Stimulated activated naive CD8-positive, alpha-beta T cell treated with anti-CD3 and anti-CD28 coated beads, Interleukin-15, Interleukin-2, amounts not matched to agents 100 ng/mL and 50 ng/mL, for 24 hours (primary cell): Measurements from ENCODE around the gene RNF38.
A peak's percentile ranks its signal among the peaks of the same experiment; 100 is the strongest.
"Not testable (repeated sequence)": the region's sequence is repeated elsewhere in the genome, so short reads cannot be mapped to it uniquely, and the experiment has no call there.

Source experiments
- H3K27ac Mint-ChIP-seq: one replicate; pipeline ENCODE4 v1.8.0; 2021; ENCODE audit warnings: mild to moderate bottlenecking, mixed read lengths
- H3K27me3 Mint-ChIP-seq: one replicate; pipeline ENCODE4 v1.8.0; 2021; ENCODE audit warnings: mixed read lengths
- H3K36me3 Mint-ChIP-seq: one replicate; pipeline ENCODE4 v1.8.0; 2021; ENCODE audit warnings: low read depth, mixed read lengths
- H3K4me1 Mint-ChIP-seq: one replicate; pipeline ENCODE4 v1.8.0; 2021; ENCODE audit warnings: low read depth, mixed read lengths
- H3K4me3 Mint-ChIP-seq: one replicate; pipeline ENCODE4 v1.8.0; 2021; ENCODE audit warnings: mild to moderate bottlenecking, mixed read lengths
- H3K9me3 Mint-ChIP-seq: one replicate; pipeline ENCODE4 v1.8.0; 2021; ENCODE audit warnings: mixed read lengths

RNF38 gene

DNA sequence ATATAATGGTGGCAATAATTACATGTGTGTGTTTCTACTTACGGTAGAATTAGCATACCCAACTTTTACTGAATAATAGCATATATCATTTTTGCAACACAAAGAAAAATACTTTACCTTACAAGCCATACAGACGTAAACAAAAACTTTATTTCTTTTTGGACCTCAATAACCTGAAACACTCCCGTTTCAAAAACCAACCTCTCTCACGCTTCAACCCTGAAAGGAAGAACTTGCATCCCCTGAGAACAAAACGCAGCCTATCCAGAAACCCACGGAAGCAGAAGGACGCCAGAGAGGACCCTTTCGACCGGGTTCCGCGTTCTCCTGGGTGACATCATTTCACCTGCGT is at the start of gene RNF38:
TSS of gene RNF38 (minus strand) at position 290 of the 352 bp plus-strand sequence. CDS start at position 129, 161 bp downstream.
- peaks cover 22% of the 10 kb centered on the region for H3K36me3 Mint-ChIP-seq
- H3K27ac Mint-ChIP-seq = peak within 1 kb of the TSS; percentile 90
- H3K9me3 Mint-ChIP-seq = no peaks in the 10 kb centered on the region
- H3K4me1 Mint-ChIP-seq = peaks cover 49% of the 10 kb centered on the region
- no peaks in the 10 kb centered on the region for H3K27me3 Mint-ChIP-seq
- H3K4me3 Mint-ChIP-seq = peak within 1 kb of the TSS; percentile 92

DNA sequence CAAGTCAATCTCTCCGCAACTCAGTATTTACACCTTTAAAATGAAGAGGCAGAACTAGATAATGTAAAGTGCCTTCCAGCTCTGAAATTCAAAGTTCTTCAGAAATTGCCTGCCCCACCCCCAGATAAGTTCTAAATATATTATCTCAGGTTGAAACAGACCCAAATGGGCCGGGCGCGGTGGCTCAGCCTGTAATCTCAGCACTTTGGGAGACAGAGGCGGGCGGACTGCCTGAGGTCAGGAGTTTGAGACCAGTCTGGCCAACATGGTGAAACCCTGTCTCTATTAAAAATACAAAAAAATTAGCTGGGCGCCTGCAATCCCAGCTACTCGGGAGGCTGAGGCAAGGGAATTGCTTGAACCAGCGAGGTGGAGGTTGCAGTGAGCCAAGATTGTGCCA is 48.5 kb upstream of the RNF38 start:
- H3K27ac Mint-ChIP-seq, H3K9me3 Mint-ChIP-seq: not testable (repeated sequence)

DNA sequence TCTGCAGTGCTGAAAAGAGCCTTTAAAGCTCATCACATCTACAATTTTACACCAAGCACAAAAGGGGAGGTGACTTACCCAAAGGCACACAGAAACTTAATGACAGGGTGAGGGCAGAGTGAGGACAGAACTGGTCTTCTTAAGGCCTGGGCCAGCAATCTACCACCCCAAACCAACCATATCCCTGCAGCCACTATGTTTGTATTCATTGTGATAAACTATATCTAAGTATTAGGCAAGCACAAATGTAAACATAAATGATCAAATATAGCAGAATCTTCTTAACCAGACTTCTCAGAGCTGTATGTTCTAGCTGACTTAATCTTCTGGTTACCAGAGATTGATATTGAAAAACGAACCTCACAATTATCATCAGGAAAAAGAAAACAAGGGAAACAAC is 47.9 kb upstream of the RNF38 start:
- H3K4me3 Mint-ChIP-seq = no peak overlapping the region
- H3K9me3 Mint-ChIP-seq = no peaks in the 10 kb centered on the region
- no peak overlapping the region for H3K27ac Mint-ChIP-seq
- H3K4me1 Mint-ChIP-seq = peaks cover 19% of the 10 kb centered on the region
- H3K36me3 Mint-ChIP-seq = peaks cover 20% of the 10 kb centered on the region
- H3K27me3 Mint-ChIP-seq = no peaks in the 10 kb centered on the region

More for the DNA sequence above, 48.5 kb upstream of the RNF38 start:
- Mint-ChIP-seq H3K4me1 (peaks cover 13% of the 10 kb centered on the region), H3K36me3 (peaks cover 18% of the 10 kb centered on the region)
- H3K27me3 Mint-ChIP-seq, H3K4me3 Mint-ChIP-seq: not testable (repeated sequence)

DNA sequence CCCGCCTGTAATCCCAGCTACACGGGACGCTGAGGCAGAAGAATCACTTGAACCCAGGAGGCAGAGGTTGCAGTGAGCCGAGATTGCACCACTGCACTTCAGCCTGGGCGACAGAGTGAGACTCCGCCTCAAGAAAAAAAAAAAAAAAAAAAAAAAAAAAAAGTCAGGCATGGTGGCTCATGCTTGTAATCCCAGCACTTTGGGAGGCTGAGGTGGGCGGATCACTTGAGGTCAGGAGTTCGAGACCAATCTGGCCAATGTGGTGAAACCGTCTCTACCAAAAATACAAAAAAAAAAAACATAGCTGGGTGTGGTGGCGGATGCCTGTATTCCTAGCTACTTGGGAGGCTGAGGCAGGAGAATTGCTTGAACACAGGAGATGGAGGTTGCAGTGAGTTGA is 46.6 kb upstream of the RNF38 start:
- not testable (repeated sequence) for H3K27me3 Mint-ChIP-seq, H3K9me3 Mint-ChIP-seq, H3K4me3 Mint-ChIP-seq, H3K27ac Mint-ChIP-seq
- Mint-ChIP-seq H3K4me1 (peaks cover 29% of the 10 kb centered on the region), H3K36me3 (peaks cover 20% of the 10 kb centered on the region)

DNA sequence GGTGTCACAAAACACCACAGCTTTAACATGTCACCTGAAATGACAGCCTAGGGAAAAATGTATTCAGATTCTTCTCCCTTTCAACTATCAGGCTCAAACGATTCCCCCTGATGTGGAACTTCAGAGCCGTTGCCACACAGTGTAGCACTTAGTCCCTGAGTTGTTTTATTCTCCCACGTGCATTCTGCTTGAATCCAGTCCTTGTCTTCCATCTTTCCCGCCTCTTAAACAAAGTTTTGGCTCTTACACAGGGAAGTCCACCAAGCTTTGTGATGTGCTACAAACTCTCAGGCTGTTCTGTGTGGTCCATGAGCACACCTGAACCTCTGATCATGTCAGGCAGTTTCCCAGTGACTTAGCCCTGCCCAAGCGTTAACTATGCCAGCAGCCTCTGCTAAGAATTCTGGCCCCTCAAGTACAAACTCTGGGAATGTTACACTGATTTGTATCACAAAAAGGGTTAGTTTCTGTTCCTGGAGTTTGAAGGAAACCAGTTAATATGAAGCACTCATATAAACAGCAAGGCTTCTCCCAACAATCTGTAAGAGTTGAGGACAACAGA is 45.8 kb upstream of the RNF38 start:
- Mint-ChIP-seq H3K36me3 (peaks cover 20% of the 10 kb centered on the region), H3K27ac (no peak overlapping the region), H3K4me1 (peaks cover 35% of the 10 kb centered on the region), H3K9me3 (no peaks in the 10 kb centered on the region), H3K27me3 (no peaks in the 10 kb centered on the region), H3K4me3 (no peak overlapping the region)

DNA sequence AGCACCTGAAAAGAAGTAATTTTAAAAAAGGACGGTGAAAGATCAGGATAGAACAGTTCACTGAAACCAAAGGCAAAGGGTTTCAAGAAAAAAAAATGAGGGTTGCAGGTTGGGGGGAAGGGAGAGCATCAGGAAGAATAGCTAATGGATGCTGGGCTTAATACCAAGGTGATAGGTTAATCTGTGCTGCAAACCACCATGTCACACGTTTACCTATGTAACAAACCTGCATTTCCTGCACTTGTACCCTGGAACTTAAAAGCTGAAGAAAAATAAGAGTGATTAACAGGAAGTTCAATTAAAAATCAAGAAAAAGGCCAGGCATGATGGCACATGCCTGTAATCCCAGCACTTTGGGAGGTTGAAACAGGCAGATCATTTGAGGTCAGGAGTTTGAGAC is 44.1 kb upstream of the RNF38 start:
- H3K27me3 Mint-ChIP-seq = no peaks in the 10 kb centered on the region
- H3K9me3 Mint-ChIP-seq = no peaks in the 10 kb centered on the region
- peaks cover 41% of the 10 kb centered on the region for H3K4me1 Mint-ChIP-seq
- no peak overlapping the region for H3K4me3 Mint-ChIP-seq
- H3K27ac Mint-ChIP-seq = no peak overlapping the region
- H3K36me3 Mint-ChIP-seq = peaks cover 24% of the 10 kb centered on the region

DNA sequence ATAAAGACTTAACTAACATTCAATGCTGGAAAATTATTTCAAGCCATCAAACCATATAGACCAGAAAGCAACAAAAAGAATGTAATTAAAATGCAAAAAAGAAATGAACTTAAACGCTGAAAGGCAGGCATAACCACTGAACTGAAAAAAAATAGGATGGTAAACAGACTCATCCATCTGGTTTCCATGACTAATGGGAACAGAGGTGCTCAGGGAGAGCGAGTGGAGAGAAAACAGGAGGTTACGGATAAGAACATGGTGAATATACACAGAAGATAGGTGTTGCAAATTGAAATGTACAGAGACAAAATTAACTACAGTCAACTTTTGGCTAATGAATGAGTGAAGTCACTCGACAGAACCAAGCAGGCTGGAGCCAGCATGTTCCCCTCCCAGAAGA is 43.5 kb upstream of the RNF38 start:
- H3K4me1 Mint-ChIP-seq = peaks cover 45% of the 10 kb centered on the region
- no peak overlapping the region for H3K4me3 Mint-ChIP-seq
- H3K27ac Mint-ChIP-seq = no peak overlapping the region

DNA sequence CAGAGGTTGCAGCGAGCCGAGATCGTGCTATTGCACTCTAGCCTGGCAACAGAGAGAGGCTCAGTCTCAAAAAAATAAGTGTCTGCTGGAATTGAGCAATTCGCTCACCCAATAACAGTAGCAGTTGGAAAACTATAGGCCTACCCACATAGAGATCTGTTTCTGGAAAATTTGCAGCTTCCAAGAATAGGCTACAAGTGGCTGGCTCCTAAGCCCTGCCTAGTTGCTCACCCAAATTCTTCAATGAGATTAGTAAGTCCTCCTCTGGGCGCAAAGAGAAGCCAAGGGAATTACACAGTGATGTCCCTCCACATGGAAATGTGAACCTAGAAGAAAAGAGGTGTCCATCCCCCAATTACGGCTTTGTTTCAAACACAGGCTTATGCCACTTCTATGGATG is 42.6 kb upstream of the RNF38 start:
- peaks cover 52% of the 10 kb centered on the region for H3K4me1 Mint-ChIP-seq
- H3K4me3 Mint-ChIP-seq = no peak overlapping the region
- H3K9me3 Mint-ChIP-seq = no peaks in the 10 kb centered on the region
- peaks cover 32% of the 10 kb centered on the region for H3K36me3 Mint-ChIP-seq
- no peaks in the 10 kb centered on the region for H3K27me3 Mint-ChIP-seq
- H3K27ac Mint-ChIP-seq = no peak overlapping the region

More for the DNA sequence above, 43.5 kb upstream of the RNF38 start:
- peaks cover 24% of the 10 kb centered on the region for H3K36me3 Mint-ChIP-seq
- no peaks in the 10 kb centered on the region for H3K27me3 Mint-ChIP-seq
- H3K9me3 Mint-ChIP-seq = no peaks in the 10 kb centered on the region

DNA sequence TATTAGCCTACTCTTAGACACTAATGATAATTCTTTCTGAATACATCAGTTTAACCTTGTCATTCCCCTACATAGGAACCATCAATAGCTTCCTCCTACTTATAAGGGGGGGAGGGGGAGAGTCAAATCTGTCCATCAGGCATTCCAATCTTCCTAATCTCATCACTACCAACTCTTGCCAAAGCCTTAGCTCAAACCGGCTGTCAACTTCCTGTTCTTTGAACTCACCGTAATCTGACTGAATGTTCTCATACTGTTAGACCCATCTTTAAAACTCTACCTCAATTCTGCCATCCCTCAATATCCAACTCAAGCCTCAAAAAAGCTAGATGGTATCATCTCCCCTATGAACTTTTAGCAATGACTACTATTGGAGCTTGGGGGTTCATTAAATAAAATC is 41.9 kb upstream of the RNF38 start:
- H3K4me3 Mint-ChIP-seq = no peak overlapping the region
- peaks cover 32% of the 10 kb centered on the region for H3K36me3 Mint-ChIP-seq
- peaks cover 53% of the 10 kb centered on the region for H3K4me1 Mint-ChIP-seq
- no peak overlapping the region for H3K27ac Mint-ChIP-seq
- H3K9me3 Mint-ChIP-seq = no peaks in the 10 kb centered on the region
- H3K27me3 Mint-ChIP-seq = no peaks in the 10 kb centered on the region

DNA sequence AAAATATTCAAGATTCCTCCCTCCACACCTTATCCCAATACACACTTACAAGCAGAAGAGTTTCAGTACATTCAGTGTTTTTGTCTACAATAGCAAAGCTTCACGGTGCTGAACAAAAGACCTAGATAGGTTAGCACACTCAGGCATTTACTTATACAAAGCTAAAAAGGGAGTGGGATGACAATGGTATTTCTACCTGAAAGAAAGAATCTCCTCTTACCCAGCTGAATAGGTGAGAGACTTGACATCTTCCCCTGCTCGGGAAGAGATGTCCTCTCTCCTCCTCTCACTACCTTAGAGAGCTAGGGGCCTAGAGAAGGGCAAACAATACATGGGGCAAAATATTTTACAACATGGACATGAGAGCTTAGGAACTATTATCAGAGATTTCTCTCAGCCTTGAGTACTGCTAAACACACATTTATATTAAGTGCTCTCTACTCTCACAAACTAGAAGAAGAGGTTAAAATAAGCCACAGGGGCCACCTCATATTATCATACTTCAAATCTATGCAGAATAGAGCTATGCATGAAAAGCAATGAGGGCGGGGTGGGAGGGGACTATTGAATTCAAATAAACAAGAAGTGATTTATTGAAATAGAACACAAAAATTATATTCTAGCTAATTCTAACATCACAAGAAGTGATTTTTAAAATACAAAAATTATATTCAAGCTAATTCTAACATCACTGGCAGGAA is 38.6 kb upstream of the RNF38 start:
- H3K4me3 Mint-ChIP-seq = no peak overlapping the region
- peaks cover 47% of the 10 kb centered on the region for H3K4me1 Mint-ChIP-seq
- H3K9me3 Mint-ChIP-seq = no peaks in the 10 kb centered on the region
- H3K27me3 Mint-ChIP-seq = no peaks in the 10 kb centered on the region
- peaks cover 15% of the 10 kb centered on the region for H3K36me3 Mint-ChIP-seq
- H3K27ac Mint-ChIP-seq = no peak overlapping the region

DNA sequence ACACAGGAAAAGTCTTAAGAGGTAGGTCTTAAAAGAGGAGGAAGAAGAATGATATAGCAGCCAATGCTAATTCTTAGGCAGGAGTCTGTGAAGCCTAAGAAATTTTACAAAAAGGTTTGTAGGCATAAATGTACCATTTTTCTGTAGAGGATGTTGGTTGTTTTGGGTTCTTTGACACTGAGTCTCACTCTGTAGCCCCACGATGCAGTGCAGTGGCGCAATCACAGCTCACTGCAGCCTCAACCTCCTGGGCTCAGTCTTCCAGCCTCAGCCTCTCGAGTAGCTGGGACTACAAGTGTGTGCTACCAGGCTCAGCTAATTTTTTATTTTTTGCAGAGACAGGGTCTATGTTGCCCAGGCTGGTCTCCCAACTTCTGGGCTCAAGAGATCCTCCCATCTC is 37.7 kb upstream of the RNF38 start:
- Mint-ChIP-seq H3K4me1 (peaks cover 38% of the 10 kb centered on the region), H3K27ac (no peak overlapping the region), H3K4me3 (no peak overlapping the region), H3K27me3 (no peaks in the 10 kb centered on the region), H3K36me3 (peaks cover 12% of the 10 kb centered on the region), H3K9me3 (no peaks in the 10 kb centered on the region)

DNA sequence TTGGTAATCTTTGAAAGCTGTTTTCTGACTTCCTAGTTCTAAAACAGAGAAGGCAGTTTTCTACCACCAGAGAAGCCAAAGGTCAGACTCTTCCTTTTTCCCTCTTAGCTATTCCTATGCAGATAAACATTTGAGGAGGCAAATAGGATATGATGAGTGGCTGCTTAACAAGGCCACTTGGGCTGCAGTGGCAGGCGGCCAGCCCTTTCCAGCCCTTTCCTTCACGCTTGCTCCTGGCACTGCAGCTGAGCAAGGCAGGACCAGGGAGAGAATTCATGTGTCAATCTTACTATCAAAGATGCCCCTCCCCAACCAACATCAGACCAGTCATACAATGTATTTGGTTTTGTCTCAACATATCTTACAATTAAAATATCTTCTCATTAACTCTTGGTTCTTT is 36.8 kb upstream of the RNF38 start:
- Mint-ChIP-seq H3K27me3 (no peaks in the 10 kb centered on the region), H3K27ac (no peak overlapping the region), H3K36me3 (peaks cover 12% of the 10 kb centered on the region), H3K4me3 (no peak overlapping the region), H3K4me1 (peaks cover 32% of the 10 kb centered on the region), H3K9me3 (no peaks in the 10 kb centered on the region)

DNA sequence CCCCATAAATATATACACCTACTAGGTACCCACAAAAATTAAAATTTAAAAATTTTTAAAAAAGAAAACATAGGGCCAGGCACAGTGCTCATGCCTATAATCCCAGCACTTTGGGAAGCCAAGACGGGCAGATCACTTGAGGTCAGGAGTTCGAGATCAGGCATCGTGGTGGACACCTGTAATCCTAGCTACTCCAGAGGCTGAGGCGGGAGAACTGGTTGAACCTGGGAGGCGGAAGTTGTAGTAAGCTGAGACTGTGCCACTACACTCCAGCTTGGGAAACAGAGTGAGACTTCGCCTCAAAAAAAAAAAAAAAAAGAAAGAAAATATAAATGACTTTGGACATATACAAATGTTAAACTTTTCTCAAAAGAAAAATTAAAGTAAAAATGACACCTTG is 33.3 kb upstream of the RNF38 start:
- H3K4me3 Mint-ChIP-seq = no peak overlapping the region
- peaks cover 21% of the 10 kb centered on the region for H3K4me1 Mint-ChIP-seq
- peaks cover 21% of the 10 kb centered on the region for H3K36me3 Mint-ChIP-seq
- no peaks in the 10 kb centered on the region for H3K27me3 Mint-ChIP-seq
- H3K27ac Mint-ChIP-seq = no peak overlapping the region
- H3K9me3 Mint-ChIP-seq = no peaks in the 10 kb centered on the region

DNA sequence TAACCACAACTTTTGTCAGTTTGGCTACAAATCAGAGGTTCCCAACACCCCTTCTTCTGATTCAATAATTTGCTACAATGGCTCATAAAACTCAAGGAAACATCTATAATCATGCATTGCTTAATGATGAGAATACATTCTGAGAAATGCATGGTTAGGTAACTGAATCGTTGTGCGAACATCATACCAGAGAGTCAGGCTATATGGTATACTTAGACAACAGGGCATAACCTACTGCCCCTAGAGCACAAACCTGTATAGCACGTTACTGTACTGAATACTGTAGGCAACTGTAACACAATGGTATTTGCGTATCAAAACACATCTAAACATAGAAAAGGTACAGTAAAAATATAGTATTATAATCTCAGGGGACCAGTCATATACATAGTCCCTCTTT is 31.0 kb upstream of the RNF38 start:
- peaks cover 22% of the 10 kb centered on the region for H3K36me3 Mint-ChIP-seq

DNA sequence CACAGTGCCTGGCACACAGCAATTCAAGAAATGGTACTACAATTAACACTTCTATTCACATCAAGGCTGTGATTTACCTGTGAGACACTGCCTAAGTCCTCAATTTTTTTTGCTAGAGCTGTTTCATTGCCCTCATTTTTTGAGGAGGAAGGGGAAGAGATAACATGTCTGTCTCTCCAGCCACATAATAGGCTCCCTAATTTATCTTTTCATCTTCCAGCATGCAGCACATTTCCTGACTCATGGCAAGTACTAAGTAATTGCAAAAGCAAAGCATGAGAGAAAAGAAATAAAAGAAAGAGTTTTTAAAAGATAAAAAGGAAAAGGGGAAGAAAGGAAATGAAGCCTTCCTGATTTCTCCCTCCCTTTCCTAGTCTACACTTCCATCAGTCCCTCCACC is 26.9 kb upstream of the RNF38 start:
- H3K4me1 Mint-ChIP-seq = peaks cover 18% of the 10 kb centered on the region
- H3K4me3 Mint-ChIP-seq = no peak overlapping the region
- no peak overlapping the region for H3K27ac Mint-ChIP-seq
- peaks cover 30% of the 10 kb centered on the region for H3K36me3 Mint-ChIP-seq
- no peaks in the 10 kb centered on the region for H3K9me3 Mint-ChIP-seq
- H3K27me3 Mint-ChIP-seq = no peaks in the 10 kb centered on the region

More for the DNA sequence above, 31.0 kb upstream of the RNF38 start:
- Mint-ChIP-seq H3K27ac (no peak overlapping the region), H3K4me3 (no peak overlapping the region), H3K9me3 (no peaks in the 10 kb centered on the region), H3K27me3 (no peaks in the 10 kb centered on the region), H3K4me1 (peaks cover 22% of the 10 kb centered on the region)

DNA sequence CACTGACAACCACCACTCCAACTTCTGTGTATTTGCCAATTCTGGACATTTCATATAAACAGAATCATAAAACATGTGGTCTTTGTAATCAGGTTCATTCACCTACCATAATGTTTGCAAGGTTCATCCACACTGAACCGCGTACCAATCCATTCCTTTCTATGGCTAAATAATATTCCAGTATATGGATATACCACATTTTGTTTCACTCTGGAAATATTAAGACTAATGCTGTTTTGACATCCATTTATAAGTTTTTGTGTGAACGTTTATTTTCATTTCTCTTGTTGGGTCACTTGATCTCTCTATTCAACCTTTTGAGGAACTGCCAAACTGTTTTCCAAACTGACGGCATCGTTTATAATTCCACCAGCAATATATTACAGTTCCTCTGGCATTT is 26.3 kb upstream of the RNF38 start:
- Mint-ChIP-seq H3K27ac (no peak overlapping the region), H3K9me3 (no peaks in the 10 kb centered on the region), H3K4me3 (no peak overlapping the region), H3K36me3 (peaks cover 30% of the 10 kb centered on the region), H3K4me1 (peaks cover 18% of the 10 kb centered on the region), H3K27me3 (no peaks in the 10 kb centered on the region)
